GM19455 (cell line): ENCODE data around the gene KRT84.

Experiments used
- ATAC-seq: cut with Tn5 transposase; IDR thresholded peaks from one replicate; pipeline ENCODE4 v1.9.1; 2021; ENCODE audit not compliant: unreplicated experiment

Gene KRT84

GRCh38 chr12:52385226-52385702 lies at the start of gene KRT84:
Gene KRT84, minus strand, starts transcription at chr12:52385652. Its CDS starts 67 bp downstream, at chr12:52385585.
- ATAC-seq = no peak

DNA sequence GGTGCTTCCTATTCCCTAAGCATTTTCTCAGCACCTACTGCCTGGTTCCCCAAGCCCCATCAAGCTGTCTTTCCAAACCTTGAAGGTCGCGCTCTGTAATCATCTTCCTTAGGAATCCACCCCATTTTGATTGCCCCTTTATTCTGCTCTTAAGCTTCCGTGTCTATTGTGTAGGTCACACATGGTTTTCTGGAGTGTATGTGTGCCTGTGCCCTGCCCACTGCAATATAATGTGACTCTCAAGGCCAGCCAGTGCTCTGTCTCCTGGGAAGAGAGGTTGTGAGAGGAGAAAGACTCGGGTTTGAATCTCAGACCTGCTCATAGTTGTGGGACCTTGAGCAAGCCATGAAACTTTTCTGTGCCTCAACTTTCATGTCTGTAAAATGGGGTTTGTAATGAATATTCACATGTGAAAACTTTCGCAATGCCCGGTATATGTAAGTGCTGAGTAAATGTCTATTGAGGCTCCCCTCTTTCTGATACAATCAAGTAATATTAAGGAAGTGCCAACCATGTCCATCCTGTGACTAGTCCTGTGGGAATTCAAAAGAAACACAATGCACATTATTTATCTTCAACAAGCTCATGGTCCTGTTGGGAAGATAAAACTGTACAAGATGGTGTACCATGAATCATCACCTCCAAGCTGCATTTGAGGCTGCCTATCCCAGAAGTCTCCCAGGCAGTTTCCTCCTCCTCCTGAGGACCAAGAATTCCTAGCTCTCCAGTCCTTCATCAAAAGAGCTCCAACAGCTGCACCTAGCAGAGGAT lies 49.5 kb upstream of the KRT84 start:
- ATAC-seq = no peak

GRCh38 chr12:52434081-52434733 lies 48.8 kb upstream of the KRT84 start, which contains the start of gene KRT75:
Gene KRT75, minus strand, starts transcription at chr12:52434371. Its CDS starts 67 bp downstream, at chr12:52434304.
- ATAC-seq = no peak

- no peak for ATAC-seq
Measured at GRCh38 chr12:52433501-52434080, 48.1 kb upstream of the KRT84 start.

DNA sequence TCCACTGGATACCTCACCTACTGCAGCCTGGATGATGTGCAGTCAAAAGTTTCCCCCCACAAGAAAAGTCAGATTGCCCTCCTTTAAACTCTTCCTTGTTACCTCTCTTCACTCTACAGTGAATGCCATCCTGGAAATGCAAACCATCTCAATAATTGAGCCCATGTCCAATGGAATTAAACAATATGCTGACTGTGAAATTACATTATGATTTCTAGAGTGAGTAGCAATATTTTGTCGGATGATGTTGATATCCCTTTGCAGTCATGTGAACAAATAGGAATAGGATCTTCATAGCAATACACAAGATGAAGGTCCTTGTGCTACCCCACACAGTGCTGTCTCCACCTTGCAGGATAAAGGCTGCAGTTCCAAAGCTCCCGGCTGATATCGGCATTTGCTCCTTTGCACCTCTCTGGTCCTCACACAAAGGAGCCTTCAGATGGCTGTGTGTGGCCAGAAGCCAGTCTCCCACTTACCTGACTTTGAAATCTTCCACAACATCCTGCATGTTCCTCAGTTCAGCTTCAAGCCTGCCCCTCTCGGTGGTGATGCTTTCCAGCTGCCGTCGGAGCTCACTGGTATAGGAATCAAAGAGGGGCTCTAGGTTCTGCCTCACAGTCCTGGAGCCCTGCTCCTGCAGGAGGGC lies 47.2 kb upstream of the KRT84 start:
- no peak for ATAC-seq

- ATAC-seq = no peak
Measured at GRCh38 chr12:52428121-52428520, 42.7 kb upstream of the KRT84 start.

DNA sequence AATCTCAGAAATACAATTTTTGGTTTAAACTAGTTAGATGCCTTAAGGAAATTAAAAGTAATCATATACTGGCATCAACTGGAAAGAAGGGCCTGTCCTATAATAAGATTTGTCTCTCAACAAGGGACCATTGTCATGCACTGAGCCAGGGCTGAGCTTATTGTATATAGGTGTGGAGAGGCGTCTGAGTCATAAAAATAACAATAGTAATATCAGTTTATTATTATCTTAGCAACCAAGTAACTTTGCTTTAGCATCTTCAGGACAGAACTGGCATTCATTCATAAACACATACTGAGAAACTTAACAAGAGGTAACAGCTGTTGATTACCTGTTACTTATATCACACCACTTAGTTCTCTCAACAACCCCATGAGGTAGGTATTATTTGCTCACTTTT lies 41.6 kb upstream of the KRT84 start:
- no peak for ATAC-seq

DNA sequence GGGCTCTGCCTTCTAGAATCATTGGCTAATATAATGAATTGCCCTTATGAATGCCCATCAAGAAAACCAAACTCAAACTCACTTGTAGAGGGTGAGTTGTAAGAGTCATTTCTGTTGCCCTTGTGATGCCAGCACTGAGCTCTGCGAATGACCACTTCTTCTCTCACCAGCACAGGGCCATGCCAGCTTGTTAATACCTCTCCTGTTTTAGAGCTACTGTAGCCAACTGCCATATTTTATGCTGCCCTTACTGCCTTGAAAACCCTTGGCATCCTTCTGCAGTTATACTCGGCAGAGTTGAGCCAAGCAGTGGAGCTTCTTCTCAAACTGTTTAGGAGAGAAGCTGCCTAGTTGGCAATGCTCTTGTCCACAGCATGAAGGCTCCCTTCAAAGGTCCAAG lies 40.6 kb upstream of the KRT84 start:
- no peak for ATAC-seq

DNA sequence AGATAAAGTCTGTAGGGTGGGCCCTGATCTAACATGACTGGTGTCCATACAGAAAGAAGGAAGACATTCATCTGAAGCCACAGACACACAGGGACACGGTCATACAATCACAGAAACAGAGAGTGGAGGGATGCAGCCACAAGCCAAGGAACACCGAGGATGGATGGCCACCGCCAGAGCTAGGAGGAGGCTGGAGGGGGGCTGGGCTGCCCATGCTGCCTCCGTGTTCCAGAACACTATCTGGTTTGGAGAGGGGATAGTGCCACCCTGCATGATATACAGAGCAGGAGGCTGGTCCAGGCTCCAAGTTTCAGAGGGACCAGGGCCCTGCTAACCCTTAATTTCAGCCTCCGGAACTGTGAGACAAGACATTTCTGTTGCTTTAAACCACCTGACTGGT lies 40.0 kb upstream of the KRT84 start:
- no peak for ATAC-seq

- ATAC-seq = no peak
Measured at GRCh38 chr12:52423661-52424500, 38.4 kb upstream of the KRT84 start.

GRCh38 chr12:52423035-52423434 lies 37.6 kb upstream of the KRT84 start:
- ATAC-seq = no peak

GRCh38 chr12:52419656-52420055 lies 34.2 kb upstream of the KRT84 start:
- ATAC-seq = no peak

GRCh38 chr12:52418576-52419110 lies 33.2 kb upstream of the KRT84 start:
- ATAC-seq = no peak

DNA sequence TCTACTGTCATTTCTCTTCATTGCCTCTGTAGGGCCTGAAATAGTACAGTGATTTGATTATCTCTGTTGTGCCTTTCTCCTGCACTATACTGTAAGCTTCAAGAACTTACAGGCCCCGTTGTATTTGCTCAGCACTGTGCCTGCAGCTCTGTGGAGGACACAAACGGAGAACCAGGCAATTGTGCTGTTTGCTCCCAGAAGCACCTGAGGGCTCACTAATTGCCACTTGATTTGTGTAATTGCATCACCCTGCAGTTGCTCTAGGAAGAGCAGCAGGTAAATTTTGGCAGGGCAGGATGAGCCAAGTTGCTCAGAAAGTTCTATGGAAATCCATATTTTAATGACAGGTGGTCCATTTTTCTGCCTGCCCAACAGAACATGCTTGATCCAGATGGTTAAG lies 32.3 kb upstream of the KRT84 start:
- ATAC-seq = no peak

DNA sequence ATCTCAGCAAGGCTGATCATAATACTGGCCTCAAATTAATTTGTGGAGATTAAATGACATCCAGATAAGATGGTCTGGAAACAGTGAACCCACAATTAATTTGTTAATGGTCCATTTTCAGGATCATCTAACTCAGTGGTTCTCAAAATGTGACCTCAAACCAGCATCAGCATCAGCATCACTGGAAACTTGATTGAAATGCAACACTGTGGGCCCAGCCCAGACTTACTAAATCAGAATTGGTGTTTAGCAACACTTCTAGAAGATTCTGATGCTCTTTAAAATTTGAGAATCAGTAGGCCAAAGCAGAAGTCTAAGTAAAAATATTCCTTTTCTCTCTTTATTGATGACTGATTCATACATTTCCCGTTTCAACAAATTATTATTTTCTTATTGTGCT lies 31.3 kb upstream of the KRT84 start:
- ATAC-seq = no peak

- ATAC-seq = no peak
Measured at GRCh38 chr12:52415870-52416750, 30.7 kb upstream of the KRT84 start.

DNA sequence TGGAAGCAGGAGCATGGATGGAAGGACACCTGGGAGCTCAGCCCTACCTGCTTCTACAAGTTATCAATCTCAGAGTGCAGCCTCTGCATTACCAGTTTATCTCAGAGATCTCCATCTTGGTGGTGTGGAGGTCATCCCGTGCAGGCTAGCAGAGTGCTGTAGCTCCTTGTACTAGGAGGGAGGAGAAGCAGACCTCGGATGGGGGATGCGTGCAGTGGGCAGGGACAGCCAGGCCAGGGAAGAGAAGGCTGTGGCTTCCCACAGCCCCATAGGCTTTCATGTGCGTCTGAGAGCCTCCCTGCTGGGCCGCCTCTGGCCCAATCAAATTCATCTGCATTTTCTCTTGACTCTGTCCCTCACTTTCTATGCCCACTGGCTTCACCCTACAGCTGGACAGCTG lies 29.5 kb upstream of the KRT84 start:
- ATAC-seq = no peak

- ATAC-seq = no peak
Measured at GRCh38 chr12:52413782-52414345, 28.4 kb upstream of the KRT84 start.

- ATAC-seq = no peak
Measured at GRCh38 chr12:52413202-52413601, 27.8 kb upstream of the KRT84 start.
